Activated CD4-positive, alpha-beta T cell treated with anti-CD3 and anti-CD28 coated beads, Interleukin-2, Interleukin-6, amounts not matched to agents 100 ng/mL and 50 ng/mL, durations not matched to agents 16 hours and 8 hours (primary cell): Measurements from ENCODE around the gene S100A16.

Source experiments
- DNase-seq: peaks from one replicate; pipeline ENCODE4 v3.0.0-alpha.2; 2020

The S100A16 gene

DNA sequence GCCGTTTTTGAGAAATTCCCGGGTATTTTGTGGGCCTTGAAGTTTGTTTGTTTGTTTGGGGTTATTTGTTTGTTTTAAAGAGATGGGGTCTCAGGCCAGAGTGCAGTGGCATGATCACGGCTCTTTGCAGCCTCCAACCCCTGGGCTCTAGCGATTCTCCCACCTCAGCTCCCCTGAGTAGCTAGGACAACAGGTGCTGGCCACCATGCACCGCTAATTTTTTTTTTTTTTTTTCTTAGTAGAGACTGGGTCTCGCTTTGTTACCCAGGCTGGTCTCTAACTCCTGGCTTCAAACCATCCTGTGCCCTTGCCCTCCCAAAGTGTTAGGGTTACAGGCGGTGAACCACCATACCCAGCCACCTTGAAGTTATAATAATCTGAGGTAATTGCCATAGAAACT, 22.9 kb upstream of the S100A16 start:
- no peak for DNase-seq

DNA sequence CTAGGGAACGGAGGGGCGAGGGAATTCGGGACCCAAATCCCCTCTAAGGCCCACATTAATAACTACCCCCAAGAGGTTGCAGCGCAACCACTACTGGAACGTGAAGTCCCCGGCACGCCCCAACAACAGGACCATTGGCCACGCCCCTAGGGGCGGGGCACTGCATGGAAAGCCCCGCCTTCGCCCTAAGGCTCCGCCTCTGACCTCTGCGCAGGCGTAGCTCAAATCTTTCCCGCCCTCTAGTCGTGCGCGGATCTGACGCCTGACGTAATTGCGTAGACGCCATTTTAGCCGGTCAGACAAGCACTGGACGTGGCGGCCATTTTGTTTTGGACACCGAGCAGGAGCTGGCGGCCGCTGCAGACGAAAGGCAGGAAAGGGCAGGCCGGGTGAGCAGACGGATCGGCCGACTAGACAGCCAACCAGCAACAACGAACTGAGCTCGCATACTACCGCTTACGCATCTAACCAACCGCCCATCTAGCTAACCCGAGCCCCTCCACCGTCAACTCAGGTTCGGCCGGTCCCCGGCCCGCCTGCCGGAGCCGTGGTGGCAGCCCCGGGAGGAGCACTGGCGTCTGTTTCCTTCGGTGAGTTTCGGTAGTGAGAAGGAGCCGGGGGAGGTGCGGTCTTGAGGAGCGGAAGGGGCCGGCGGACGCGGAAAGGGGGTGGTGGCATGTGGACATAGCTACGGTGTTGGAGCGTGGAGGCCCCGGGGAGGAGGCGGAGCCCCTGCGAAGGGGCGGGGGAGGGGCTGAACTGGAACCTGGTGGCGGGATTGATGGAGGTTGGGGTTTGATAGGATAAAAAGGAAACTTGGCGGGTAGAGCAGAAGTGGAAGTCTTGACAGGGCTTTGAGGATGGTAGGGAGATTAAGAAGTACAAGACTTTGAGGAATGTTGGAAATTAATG, 21.1 kb upstream of the S100A16 start, which contains the start of gene CHTOP:
Gene CHTOP, plus strand, starts transcription at position 313 of the 912 bp plus-strand sequence. CDS start 2,523 bp downstream, outside the sequence.
- DNase-seq = peak; percentile 99

DNA sequence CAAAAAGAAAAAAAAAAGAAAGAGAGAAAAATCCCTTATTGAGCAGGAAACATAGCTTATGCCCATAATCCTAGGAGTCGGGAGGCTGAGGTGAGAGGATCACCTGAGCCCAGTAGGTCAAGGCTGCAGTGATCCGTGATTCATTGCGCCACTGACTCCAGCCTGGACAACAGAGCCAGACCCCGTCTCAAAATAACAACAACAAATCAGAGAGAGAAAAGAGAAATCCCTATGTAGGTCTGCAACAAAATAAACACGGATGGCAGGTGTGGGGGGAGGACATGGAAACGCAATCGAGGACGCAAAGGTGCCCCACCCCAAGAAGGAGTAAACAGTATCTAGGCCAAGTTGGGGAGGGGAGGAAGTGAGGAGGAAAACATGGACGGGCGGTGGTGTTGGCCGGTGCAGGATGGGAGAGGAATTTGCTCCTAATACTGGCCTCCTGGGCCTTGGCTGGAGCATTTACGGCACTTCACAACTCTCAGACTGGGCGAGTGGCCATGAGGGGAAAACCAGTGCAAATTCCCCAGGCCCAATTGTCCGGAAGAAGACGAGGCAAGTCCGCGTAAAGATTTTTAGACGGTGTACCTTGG, 20.3 kb upstream of the S100A16 start:
- no peak for DNase-seq

DNA sequence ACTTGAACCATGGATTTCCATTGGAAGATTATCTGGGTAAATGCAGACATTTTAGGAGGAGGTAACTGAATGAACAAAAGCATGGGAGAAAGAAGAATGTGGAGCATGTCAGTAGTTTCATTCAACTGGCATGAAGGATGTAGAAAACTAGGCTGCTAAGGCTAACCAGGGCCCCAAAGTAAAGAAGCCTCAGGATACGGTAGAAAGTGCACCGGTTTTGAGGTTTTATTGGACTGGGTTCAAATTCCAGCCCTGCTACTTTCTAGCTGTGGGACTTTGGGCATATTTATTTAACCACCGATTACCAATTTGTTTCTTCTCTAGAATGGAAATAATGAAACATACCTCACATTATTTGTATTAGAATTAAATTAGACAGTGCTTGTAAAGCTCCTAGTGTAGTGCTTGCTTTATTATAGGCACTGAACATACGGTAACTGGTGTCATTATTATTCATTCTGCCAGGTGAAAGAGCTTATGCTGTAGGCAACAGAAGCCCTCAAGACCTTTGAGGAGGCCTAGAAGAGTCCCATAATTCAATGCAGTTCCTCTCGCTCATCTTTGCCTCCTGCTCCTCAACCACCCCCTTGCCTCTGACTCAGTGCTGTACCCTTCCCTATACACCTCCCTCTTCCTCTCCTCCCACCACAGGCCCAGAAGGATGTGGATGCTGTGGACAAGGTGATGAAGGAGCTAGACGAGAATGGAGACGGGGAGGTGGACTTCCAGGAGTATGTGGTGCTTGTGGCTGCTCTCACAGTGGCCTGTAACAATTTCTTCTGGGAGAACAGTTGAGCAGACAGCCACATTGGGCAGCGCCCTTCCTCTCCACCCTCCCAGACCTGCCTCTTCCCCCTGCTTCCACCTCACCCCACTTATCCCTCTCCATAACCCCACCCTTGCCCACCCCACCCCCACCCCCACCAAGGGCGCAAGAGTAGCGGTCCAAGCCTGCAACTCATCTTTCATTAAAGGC, 18.4 kb upstream of the S100A16 start:
- no peak for DNase-seq

DNA sequence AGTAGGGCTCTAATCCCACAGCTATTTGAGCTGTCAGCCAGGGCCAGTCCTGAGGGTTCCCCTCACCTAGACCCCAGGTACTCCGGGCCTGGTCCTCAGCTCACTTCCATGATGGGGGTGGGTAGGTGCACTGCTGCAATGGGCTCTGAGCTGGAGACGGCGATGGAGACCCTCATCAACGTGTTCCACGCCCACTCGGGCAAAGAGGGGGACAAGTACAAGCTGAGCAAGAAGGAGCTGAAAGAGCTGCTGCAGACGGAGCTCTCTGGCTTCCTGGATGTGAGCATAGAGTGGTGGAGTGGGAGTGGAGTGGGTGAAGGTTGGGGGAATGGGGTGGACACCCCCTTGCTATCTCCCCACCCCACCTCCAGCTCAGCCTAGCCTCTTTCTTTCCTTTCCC, 17.4 kb upstream of the S100A16 start:
- DNase-seq = no peak

DNA sequence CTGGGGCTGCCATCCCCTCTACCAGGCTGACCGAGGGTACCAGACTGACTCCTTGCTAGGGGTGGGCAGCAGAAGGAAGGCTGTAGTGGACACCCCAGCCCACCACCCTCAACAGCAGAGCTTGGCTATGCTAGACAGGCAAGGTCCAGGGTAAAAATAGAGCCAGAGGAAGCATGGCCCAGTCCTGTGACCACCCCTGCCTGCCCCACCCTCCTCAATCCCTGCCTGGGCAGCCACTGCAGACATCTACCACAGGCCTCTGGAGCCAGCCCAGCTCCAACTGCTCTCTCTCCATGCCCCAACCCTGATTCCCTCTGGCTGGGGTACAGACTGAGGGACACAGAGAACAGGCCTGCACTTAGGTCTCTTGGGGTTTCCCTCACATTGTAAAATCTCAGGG, 17.0 kb upstream of the S100A16 start:
- DNase-seq = no peak

DNA sequence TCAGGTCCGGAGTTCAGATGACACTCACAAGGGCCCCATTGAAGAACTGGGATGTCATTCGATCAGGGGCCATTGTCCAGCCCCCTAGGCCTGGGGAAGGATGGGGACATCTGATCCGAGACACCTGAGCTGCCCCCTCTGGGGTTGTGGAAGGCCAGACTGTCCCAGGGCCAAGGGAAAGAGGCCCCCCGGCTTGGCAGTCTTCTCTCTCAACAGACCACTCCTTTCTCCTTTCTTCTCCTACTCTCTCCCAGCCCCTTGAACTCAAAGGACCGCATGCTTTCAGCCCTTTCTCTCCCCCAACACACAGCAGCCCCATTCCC, 16.4 kb upstream of the S100A16 start:
- DNase-seq = no peak

DNA sequence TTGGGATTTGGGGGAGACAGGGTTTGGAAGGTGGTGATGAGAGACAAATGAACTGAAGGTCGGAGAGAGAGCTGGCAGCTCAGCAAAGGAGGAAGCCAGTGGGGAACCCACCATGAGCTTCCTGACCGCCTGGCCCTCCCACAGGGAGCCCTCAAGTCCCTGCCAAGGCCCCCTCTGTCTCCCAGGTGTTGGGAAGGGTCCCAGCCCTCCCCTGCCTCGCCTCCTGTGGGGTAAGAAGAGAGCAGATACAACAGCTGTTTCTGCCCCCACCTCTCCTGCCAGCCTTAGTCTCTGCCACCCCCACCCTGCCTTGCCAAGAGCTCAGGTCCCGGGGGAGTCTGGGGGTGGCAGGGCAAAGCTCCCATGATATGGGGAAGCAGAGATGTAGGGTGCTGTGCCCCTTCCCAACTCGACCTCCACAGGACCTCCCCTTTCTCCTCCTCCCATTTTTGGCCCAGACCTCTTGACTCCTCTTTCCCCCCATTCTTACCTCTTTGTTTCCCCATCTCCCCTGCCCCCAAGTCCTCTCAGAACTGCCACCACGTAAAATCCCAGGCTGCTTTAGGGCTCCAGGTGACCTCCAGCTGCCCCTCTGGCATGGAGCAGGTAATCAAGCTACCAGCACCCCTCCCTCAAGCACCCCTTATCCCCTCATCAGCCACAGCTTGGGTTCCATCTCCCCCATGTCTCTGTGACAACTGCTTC, 15.9 kb upstream of the S100A16 start:
- DNase-seq = no peak

DNA sequence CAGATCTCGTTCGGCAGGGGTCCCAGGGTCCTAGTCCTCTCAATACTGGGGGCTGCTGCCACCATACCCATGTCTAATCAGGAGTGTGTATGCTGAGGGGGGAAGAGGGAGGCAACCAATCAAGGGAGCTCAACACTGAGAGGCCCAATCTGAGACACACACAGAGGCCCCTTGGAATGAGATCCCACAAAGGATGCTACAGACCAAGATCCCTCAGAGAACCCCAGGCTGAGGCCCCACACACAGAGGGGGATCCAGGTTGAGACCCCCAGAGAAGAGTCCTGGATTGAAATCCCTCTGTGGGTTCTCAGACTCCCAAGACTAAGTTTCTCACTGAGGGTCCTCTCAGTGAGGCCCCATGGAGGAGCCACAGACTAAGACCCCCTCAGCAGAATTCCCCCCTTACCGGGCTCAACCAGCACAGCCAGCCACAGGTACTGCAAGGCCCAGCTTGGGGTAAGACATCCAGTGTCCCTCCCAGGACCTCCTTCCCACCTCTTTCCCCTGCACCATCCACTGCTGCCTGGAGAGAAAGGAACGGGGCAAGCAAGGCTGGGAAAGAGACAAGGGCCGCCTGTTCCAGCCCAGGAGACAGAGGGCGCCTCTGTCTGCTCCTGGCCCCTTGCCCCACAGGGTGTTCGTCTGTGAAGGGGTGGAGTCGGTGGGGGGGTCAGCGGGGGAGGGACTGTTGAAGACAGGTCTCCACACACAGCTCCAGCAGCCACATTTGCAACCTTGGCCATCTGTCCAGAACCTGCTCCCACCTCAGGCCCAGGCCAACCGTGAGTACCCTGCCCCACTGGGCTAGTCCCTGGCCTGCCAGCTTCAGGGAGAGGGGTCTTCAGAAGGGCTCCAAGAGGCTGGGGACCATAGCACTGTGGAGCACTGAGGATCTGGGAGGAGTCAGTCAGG, 15.0 kb upstream of the S100A16 start, which contains the start of gene S100A1:
Gene S100A1, plus strand, starts transcription at position 720 of the 912 bp plus-strand sequence. CDS start 2,088 bp downstream, outside the sequence.
- DNase-seq = no peak

DNA sequence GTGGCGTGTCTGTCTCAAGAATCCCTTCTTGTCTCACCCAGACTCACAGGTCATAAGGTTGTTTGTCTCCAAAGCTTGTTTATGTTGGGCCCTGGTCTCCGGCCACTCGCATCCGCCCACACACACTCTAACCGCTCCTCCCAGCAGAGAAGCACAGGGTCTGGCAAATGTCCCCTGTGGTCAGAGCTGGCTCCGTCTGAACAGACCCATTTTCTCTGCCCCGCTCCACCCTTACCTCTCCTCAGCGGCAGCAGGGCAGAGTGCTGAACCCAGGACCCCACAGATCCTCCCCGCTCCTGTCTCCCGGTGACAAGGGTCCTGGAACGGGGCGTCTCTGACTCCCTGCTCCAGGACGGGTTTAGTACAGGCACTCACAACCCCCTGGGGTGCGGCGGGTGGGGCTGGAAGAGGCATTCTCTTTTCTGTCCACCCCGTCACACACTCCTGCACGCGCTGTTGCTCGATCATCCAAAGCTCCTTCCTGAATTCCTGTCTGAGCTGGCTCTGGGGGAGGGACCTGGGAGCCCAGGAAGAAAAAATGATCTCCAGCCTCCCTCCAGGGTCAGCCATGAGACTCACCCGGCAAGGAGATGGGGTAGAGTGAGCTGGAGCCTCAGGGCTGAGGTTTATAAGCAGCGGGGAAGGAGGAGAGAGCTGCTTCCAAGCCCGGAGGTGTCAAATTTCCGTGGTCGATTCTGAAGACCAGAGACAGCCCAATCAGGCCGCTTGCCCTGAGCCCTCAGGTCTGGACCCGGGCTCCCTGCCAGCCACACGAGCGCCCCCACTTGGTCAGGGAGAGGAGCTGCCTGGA, 14.2 kb upstream of the S100A16 start, which contains the start of gene S100A13:
Gene S100A13, minus strand, starts transcription at position 602 of the 811 bp plus-strand sequence. CDS start 1,033 bp downstream, outside the sequence.
- peak; percentile 25 for DNase-seq

DNA sequence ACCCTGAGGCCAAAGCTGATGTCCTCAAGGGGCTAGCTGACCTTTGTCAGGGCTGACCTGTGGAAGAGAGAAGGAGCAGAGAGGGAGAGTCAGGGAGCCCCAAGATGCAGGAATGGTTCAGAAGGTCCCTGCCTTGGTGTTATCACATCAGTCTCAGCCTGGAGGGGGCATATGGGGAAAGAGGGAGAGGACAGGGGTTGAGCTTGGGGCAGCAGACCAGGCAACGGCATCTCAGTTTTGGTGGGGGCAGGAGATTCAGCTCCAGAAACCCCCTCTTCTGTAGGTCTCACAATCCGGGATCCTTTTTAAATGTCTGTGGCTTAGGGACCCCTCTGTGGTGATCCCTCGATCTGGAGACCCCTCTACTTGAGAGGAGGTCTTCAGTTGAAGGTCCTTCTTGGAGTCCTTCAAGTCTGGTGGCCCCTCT, 13.6 kb upstream of the S100A16 start:
- no peak for DNase-seq

DNA sequence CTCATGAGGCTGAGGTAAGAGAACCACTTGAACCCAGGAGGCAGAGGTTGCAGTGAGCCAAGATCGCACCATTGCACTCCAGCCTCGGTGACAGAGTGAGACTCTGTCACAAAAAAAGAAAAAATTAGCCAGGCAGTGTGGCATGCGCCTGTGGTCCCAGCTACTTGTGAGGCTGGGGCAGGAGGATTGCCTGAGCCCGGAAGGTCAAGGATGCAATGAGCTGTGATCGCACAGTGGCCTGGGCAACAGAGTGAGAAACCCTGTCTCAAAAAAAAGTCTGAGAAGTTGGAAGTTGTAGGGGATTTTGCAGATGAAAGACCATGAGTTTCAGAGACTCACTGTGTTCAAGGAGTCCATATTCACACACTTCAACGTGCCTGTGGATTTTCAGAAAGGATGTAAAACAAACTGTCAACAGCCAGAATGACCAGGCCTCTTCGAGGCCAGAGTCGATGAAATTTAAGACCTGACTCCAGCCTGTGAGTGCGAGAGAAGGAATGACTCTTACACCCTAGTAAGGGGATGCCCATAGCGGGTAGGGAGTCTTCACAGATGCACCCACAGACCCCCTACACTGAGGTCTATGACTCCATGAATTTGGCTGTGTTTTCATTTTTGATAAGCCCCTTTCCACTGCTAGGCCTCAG, 12.2 kb upstream of the S100A16 start:
- DNase-seq = no peak

DNA sequence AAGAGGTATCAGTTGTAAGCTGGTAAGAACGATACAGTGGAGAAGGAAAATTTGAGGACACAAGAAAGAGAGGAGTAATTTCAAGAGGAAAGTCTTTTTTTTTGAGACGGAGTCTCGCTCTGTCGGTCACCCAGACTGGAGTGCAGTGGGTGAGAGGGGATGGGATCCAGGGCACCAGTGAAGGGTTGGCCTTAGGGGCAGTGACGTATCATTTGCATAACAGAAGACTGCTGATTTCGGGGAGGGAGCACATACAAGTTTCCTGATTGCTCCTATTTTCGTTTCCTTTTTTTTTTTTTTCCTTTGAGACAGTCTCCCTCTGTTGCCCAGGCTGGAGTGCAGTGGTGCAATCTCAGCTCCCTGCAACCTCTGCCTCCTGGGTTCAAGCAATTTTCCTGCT, 10.2 kb upstream of the S100A16 start:
- no peak for DNase-seq

DNA sequence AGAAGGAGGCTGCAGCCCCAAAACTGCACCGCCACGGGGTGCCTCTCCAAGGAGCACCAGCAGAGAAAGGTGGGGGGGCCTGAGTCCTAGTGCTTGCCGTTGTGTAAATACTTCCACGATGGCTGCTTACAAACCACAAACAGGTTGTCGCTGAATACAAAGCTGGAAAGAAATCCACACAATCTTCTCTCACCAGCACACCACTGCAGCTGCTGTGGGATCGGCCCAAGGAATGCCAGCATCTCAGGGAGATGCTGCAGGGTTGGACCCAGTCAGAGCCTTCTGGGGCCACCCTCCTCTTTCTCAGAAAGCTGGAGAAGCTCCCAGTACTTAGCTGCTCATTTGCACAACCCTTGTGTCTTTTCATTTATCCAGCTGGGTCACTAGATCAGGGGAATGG, 6.2 kb upstream of the S100A16 start:
- DNase-seq = no peak

DNA sequence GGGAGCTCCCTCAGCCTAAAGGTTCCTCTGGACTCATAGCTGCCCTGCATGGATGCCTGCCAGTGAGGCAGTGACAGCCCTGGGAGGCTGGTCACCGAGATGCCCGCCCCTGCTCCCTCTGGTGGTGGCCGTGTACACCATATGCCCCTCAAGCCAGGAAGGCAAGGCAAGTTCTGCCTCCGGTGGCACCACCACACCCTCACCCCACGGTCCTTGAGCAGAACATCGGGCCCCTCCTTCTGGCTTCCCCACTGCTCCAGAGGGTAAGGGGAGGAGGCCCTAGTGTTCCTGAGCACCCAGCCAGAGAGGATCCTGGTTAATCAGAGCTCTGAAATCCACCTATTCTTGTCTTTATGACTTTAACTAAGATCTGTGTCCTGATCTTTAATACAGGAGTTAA, 4.7 kb upstream of the S100A16 start:
- DNase-seq = peak; percentile 86

DNA sequence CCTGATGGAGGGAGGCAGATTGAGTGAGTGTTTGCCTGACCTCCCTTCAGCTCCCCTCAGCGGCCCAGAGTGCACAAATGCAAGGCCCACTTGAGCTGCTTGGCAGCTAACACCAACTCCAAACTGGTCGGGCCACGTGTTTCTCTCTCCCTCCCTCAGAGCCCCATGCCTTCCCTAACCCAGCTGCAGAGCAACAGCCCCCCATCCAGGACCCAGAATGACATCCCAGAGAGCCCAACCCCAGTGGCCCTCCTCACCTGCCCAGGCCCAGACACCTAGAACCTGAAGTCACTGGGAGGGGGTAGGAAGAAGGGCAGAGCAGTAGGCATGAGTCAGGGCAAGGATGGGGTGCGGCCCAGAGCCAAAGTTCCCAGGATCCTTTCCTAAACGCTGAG, 4.0 kb upstream of the S100A16 start:
- DNase-seq = no peak

DNA sequence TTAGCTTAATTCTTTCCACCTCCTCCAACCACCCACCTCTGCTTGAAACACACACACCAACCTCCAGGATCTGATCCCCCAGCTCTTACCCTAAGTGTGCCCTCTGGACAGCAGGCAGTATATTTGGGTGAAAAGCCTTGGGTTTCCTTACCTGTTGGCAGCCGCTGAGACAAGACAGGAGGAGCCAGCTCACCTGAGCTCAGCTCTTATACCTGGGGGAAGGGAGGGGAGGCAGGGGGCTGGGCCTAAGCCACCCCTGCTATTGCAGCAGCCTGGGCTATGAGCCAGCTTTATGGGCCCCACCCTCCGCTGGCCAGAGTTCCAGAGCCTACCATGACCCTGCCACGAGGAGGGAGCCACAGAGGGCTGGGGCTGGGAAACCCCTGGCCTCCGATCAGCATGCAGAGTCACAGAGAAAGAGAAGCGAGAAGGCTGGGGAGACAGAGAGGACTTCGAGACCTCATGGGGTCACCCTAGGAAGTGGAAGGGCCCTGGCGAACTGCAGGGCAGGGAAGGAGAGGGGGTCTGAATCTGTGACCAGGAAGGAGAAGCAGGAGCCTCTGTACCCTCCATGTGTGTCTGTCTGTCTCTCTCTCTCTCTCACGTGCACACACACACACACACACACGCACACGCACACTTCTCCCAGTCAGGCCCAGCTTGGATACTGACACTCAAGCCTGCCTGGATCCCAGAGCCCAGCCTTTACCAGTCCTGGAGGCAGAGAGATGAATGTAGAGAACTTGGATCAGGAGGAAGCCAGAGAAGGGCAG, 3.4 kb upstream of the S100A16 start, which contains the start of gene S100A14:
Gene S100A14, minus strand, starts transcription at position 182 of the 773 bp plus-strand sequence. CDS start 467 bp downstream, outside the sequence.
- no peak for DNase-seq

DNA sequence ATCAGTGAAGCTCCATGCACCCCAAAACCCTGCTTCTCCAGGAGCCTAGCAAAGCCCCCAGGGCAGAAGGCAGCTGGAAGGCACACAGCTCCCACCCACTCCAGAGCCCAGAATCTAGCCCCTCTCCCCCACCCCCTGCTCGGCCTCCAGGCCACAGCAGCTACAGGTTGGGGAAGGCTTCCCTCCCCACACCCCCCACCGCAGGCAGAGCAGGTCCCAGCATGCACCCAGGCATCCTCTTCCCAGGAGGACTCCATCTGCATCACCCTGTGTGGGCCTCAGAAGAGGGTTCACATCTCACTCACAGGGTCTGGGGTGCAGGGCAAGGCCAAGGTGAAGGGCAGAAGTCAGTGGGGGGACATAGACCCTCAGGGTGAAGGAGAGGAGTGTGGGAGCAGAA, 2.5 kb upstream of the S100A16 start:
- no peak for DNase-seq

DNA sequence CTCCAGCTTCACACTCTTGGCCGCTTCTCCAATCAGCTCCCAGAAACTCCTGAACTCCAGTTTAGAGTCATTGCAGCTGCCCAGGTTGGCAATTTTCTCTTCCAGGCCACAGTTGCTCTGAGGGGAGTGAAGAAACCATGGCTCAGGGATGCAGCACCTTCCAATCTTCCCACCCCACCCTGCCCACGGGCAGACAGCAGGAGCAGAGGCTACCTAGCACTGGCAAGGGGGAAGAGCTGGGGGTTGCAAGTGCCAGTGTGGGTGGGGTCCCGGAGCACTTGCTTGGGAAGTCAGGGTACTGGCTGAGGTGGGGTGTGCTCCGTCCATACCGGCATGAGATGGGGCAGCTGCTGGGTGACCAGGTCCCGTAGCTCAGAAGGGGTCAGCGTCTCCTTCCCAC, 2.0 kb upstream of the S100A16 start:
- DNase-seq = no peak
